Activated naive CD8-positive, alpha-beta T cell treated with anti-CD3 and anti-CD28 coated beads for 36 hours (primary cell): ENCODE measurements around the gene ABI1. TPM values are rescaled to one million over a fixed set of nuclear protein-coding genes. Genes with fewer than 3 reads are reported as not detected.

ENCODE experiments used
- DNase-seq: peaks from one replicate; pipeline ENCODE4 v3.0.0; 2021
- H3K27ac Mint-ChIP-seq: one replicate; pipeline ENCODE4 v1.8.0; 2022; ENCODE audit warnings: mild to moderate bottlenecking, moderate library complexity, mixed read lengths
- H3K27me3 Mint-ChIP-seq: one replicate; pipeline ENCODE4 v1.8.0; 2022; ENCODE audit warnings: mild to moderate bottlenecking, mixed read lengths
- H3K36me3 Mint-ChIP-seq: one replicate; pipeline ENCODE4 v1.8.0; 2021; ENCODE audit warnings: mild to moderate bottlenecking, mixed read lengths
- H3K4me1 Mint-ChIP-seq: one replicate; pipeline ENCODE4 v1.8.0; 2021; ENCODE audit warnings: mixed read lengths
- H3K4me3 Mint-ChIP-seq: one replicate; pipeline ENCODE4 v1.8.0; 2022; ENCODE audit warnings: mild to moderate bottlenecking, moderate library complexity, mixed read lengths
- H3K9me3 Mint-ChIP-seq: one replicate; pipeline ENCODE4 v1.8.0; 2022; ENCODE audit warnings: mixed read lengths
- total RNA-seq, 2 experiments: library from RNA; stranded (reverse); gene quantifications; one replicate each; pipeline ENCODE4 v1.2.3, GENCODE V29; 2021

ABI1 gene
- total RNA-seq, 2 experiments from 2014 or later = 31.4 to 31.7 TPM

GRCh38 chr10:26779176-26779860 is 81.4 kb downstream of the ABI1 start:
- DNase-seq = no peak
- H3K27me3 Mint-ChIP-seq = no peaks in the 10 kb centered on the region
- no peak overlapping the region for H3K4me3 Mint-ChIP-seq
- H3K9me3 Mint-ChIP-seq = no peaks in the 10 kb centered on the region
- H3K36me3 Mint-ChIP-seq = peaks cover 11% of the 10 kb centered on the region
- H3K4me1 Mint-ChIP-seq = peaks cover 66% of the 10 kb centered on the region
- no peak overlapping the region for H3K27ac Mint-ChIP-seq

GRCh38 chr10:26777686-26778085 is 83.1 kb downstream of the ABI1 start:
- no peaks in the 10 kb centered on the region for H3K27me3 Mint-ChIP-seq
- no peaks in the 10 kb centered on the region for H3K9me3 Mint-ChIP-seq
- H3K36me3 Mint-ChIP-seq = peaks cover 12% of the 10 kb centered on the region
- H3K4me1 Mint-ChIP-seq = peaks cover 66% of the 10 kb centered on the region
- H3K27ac Mint-ChIP-seq = peak overlapping the region; percentile 42
- H3K4me3 Mint-ChIP-seq = no peak overlapping the region
- no peak for DNase-seq

- peaks cover 60% of the 10 kb centered on the region for H3K4me1 Mint-ChIP-seq
- H3K9me3 Mint-ChIP-seq = no peaks in the 10 kb centered on the region
- H3K27me3 Mint-ChIP-seq = no peaks in the 10 kb centered on the region
- DNase-seq = no peak
- no peak overlapping the region for H3K27ac Mint-ChIP-seq
- peaks cover 12% of the 10 kb centered on the region for H3K36me3 Mint-ChIP-seq
- H3K4me3 Mint-ChIP-seq = no peak overlapping the region
These were observed 84.5 kb downstream of the ABI1 start for GRCh38 chr10:26776258-26776657.

GRCh38 chr10:26773633-26774032 is 87.1 kb downstream of the ABI1 start:
- Mint-ChIP-seq H3K4me3 (no peak overlapping the region), H3K27me3 (no peaks in the 10 kb centered on the region), H3K27ac (peak overlapping the region; percentile 31), H3K36me3 (peaks cover 6% of the 10 kb centered on the region), H3K9me3 (no peaks in the 10 kb centered on the region), H3K4me1 (peaks cover 42% of the 10 kb centered on the region)
- DNase-seq = no peak

- peaks cover 6% of the 10 kb centered on the region for H3K36me3 Mint-ChIP-seq
- H3K4me1 Mint-ChIP-seq = peaks cover 28% of the 10 kb centered on the region
- H3K9me3 Mint-ChIP-seq = no peaks in the 10 kb centered on the region
These were observed 90.7 kb downstream of the ABI1 start for GRCh38 chr10:26770069-26770468.

GRCh38 chr10:26765549-26765948 is 95.2 kb downstream of the ABI1 start:
- H3K27me3 Mint-ChIP-seq = no peaks in the 10 kb centered on the region
- peaks cover 15% of the 10 kb centered on the region for H3K4me1 Mint-ChIP-seq
- no peak overlapping the region for H3K27ac Mint-ChIP-seq
- no peaks in the 10 kb centered on the region for H3K9me3 Mint-ChIP-seq
- H3K4me3 Mint-ChIP-seq = no peak overlapping the region
- DNase-seq = no peak
- peaks cover 6% of the 10 kb centered on the region for H3K36me3 Mint-ChIP-seq

More at GRCh38 chr10:26770069-26770468, 90.7 kb downstream of the ABI1 start:
- H3K27me3 Mint-ChIP-seq = no peaks in the 10 kb centered on the region
- H3K4me3 Mint-ChIP-seq = no peak overlapping the region
- H3K27ac Mint-ChIP-seq = no peak overlapping the region
- no peak for DNase-seq

GRCh38 chr10:26759008-26759407 is 101.8 kb downstream of the ABI1 start:
- H3K36me3 Mint-ChIP-seq = peaks cover 16% of the 10 kb centered on the region
- H3K9me3 Mint-ChIP-seq = no peaks in the 10 kb centered on the region

GRCh38 chr10:26755443-26755903 is 105.3 kb downstream of the ABI1 start:
- no peaks in the 10 kb centered on the region for H3K27me3 Mint-ChIP-seq
- H3K27ac Mint-ChIP-seq = peak overlapping the region; percentile 70
- H3K4me1 Mint-ChIP-seq = peaks cover 12% of the 10 kb centered on the region
- H3K4me3 Mint-ChIP-seq = no peak overlapping the region
- peaks cover 12% of the 10 kb centered on the region for H3K36me3 Mint-ChIP-seq
- no peaks in the 10 kb centered on the region for H3K9me3 Mint-ChIP-seq
- DNase-seq = no peak

More at GRCh38 chr10:26759008-26759407, 101.8 kb downstream of the ABI1 start:
- Mint-ChIP-seq H3K4me1 (peaks cover 12% of the 10 kb centered on the region), H3K4me3 (no peak overlapping the region), H3K27me3 (no peaks in the 10 kb centered on the region), H3K27ac (no peak overlapping the region)
- no peak for DNase-seq

- Mint-ChIP-seq H3K4me3 (no peak overlapping the region), H3K27ac (peak overlapping the region; percentile 68), H3K27me3 (no peaks in the 10 kb centered on the region), H3K9me3 (peaks cover 2% of the 10 kb centered on the region), H3K36me3 (peaks cover 36% of the 10 kb centered on the region), H3K4me1 (peaks cover 2% of the 10 kb centered on the region)
- no peak for DNase-seq
These were observed 114.7 kb downstream of the ABI1 start for GRCh38 chr10:26746061-26746460.

- Mint-ChIP-seq H3K4me1 (peaks cover 6% of the 10 kb centered on the region), H3K36me3 (peaks cover 53% of the 10 kb centered on the region), H3K4me3 (no peak overlapping the region), H3K27ac (peak overlapping the region; percentile 72), H3K9me3 (peaks cover 2% of the 10 kb centered on the region), H3K27me3 (no peaks in the 10 kb centered on the region)
- DNase-seq = no peak
These were observed 116.9 kb downstream of the ABI1 start for GRCh38 chr10:26743841-26744240.

GRCh38 chr10:26743091-26743490 is 117.7 kb downstream of the ABI1 start:
- H3K36me3 Mint-ChIP-seq = peaks cover 56% of the 10 kb centered on the region
- no peak overlapping the region for H3K27ac Mint-ChIP-seq

GRCh38 chr10:26741368-26741767 is 119.4 kb downstream of the ABI1 start:
- no peak for DNase-seq
- Mint-ChIP-seq H3K4me1 (peaks cover 21% of the 10 kb centered on the region), H3K9me3 (peaks cover 2% of the 10 kb centered on the region), H3K27me3 (no peaks in the 10 kb centered on the region), H3K4me3 (no peak overlapping the region), H3K27ac (peak overlapping the region; percentile 70), H3K36me3 (peaks cover 57% of the 10 kb centered on the region)

More at GRCh38 chr10:26743091-26743490, 117.7 kb downstream of the ABI1 start:
- no peaks in the 10 kb centered on the region for H3K27me3 Mint-ChIP-seq
- peaks cover 2% of the 10 kb centered on the region for H3K9me3 Mint-ChIP-seq
- no peak overlapping the region for H3K4me3 Mint-ChIP-seq
- DNase-seq = no peak
- peaks cover 8% of the 10 kb centered on the region for H3K4me1 Mint-ChIP-seq

- no peaks in the 10 kb centered on the region for H3K27me3 Mint-ChIP-seq
- H3K36me3 Mint-ChIP-seq = peaks cover 53% of the 10 kb centered on the region
- peaks cover 20% of the 10 kb centered on the region for H3K4me1 Mint-ChIP-seq
- H3K27ac Mint-ChIP-seq = peak overlapping the region; percentile 66
- H3K9me3 Mint-ChIP-seq = peaks cover 2% of the 10 kb centered on the region
- no peak for DNase-seq
- H3K4me3 Mint-ChIP-seq = no peak overlapping the region
These were observed 121.6 kb downstream of the ABI1 start for GRCh38 chr10:26739071-26739631.

- H3K9me3 Mint-ChIP-seq = no peaks in the 10 kb centered on the region
- H3K27me3 Mint-ChIP-seq = no peaks in the 10 kb centered on the region
- H3K27ac Mint-ChIP-seq = peak overlapping the region; percentile 69
- DNase-seq = no peak
- no peak overlapping the region for H3K4me3 Mint-ChIP-seq
- H3K36me3 Mint-ChIP-seq = peaks cover 51% of the 10 kb centered on the region
- H3K4me1 Mint-ChIP-seq = peaks cover 20% of the 10 kb centered on the region
These were observed 122.4 kb downstream of the ABI1 start for GRCh38 chr10:26738301-26738911.

- Mint-ChIP-seq H3K9me3 (no peaks in the 10 kb centered on the region), H3K27me3 (no peaks in the 10 kb centered on the region), H3K36me3 (peaks cover 51% of the 10 kb centered on the region), H3K4me1 (peaks cover 20% of the 10 kb centered on the region), H3K4me3 (no peak overlapping the region), H3K27ac (peak overlapping the region; percentile 75)
- peak; percentile 18 for DNase-seq
These were observed 123.0 kb downstream of the ABI1 start for GRCh38 chr10:26737730-26738129.
